ENCODE data around the gene PTGES. TPM values are rescaled to one million over a fixed set of nuclear protein-coding genes. Genes with fewer than 3 reads are reported as not detected.

PTGES gene
- total RNA-seq, 1 donor from 2014 or later: 0.09 TPM

GRCh38 chr9:129696944-129697655, 55.7 kb downstream of the PTGES start:
- intact Hi-C loops (cut with micrococcal nuclease): no loop called here

- intact Hi-C loops (cut with micrococcal nuclease): no loop called here
Observed at GRCh38 chr9:129695870-129696269, 57.0 kb downstream of the PTGES start.

- intact Hi-C loops (cut with micrococcal nuclease): no loop called here
Observed at GRCh38 chr9:129694243-129694646, 58.6 kb downstream of the PTGES start.

GRCh38 chr9:129693741-129694140, 59.1 kb downstream of the PTGES start:
- intact Hi-C loops (cut with micrococcal nuclease): no loop called here

- intact Hi-C loops (cut with micrococcal nuclease): no loop called here
Observed at GRCh38 chr9:129692534-129692933, 60.3 kb downstream of the PTGES start.

Other genes with a start within 250 kb of the PTGES start
- not detected in 2 replicates for gene C9orf50, start 131.9 kb downstream of the PTGES start, total RNA-seq
- gene NTMT1, start 126.9 kb downstream of the PTGES start, total RNA-seq: 34.4 and 38.6 TPM in 2 replicates
- 23.7 and 24.9 TPM in 2 replicates for gene ASB6, start 110.9 kb downstream of the PTGES start, total RNA-seq
- gene PRRX2, start 87.4 kb downstream of the PTGES start, total RNA-seq: 0.64 and 0.73 TPM in 2 replicates
- gene TOR1B, start 50.1 kb upstream of the PTGES start, total RNA-seq: 22.5 and 23.4 TPM in 2 replicates
- 54.6 and 55.1 TPM in 2 replicates for gene TOR1A, start 71.1 kb upstream of the PTGES start, total RNA-seq
- 73.7 and 79.8 TPM in 2 replicates for gene C9orf78, start 82.2 kb upstream of the PTGES start, total RNA-seq
- gene USP20, start 82.4 kb upstream of the PTGES start, total RNA-seq: 75.2 and 78.4 TPM in 2 replicates